GM23338 (cell line): ENCODE data around the gene IQUB. TPM values are rescaled to one million over a fixed set of nuclear protein-coding genes. Genes with fewer than 3 reads are reported as not detected.

Source experiments
- ATAC-seq: fragments of 200-7000 bp; cut with Tn5 transposase; 3 replicates; pipeline ENCODE4 v1.9.1; 2020
- DNase-seq: peaks from one replicate; pipeline ENCODE4 v3.0.0-alpha.2; 2015; ENCODE audit warnings: low spot score
- H2AFZ ChIP-seq: fragments of 200-600 bp; sonication (generic); 2 replicates; pipeline ENCODE4 v1.8.0; 2016; ENCODE audit warnings: antibody characterized with exemption, mild to moderate bottlenecking, moderate library complexity
- H3F3A ChIP-seq: fragments of 200-600 bp; sonication (generic); replicated peaks from 2 replicates; pipeline ENCODE4 v1.8.0; 2017; ENCODE audit warnings: antibody characterized with exemption, mixed run types, low read depth
- H3K27ac ChIP-seq: fragments of 200-600 bp; sonication (generic); 2 replicates; pipeline ENCODE4 v1.6.1; 2016; ENCODE audit warnings: low read depth
- H3K27me3 ChIP-seq: fragments of 200-600 bp; sonication (generic); 2 replicates; pipeline ENCODE4 v1.8.0; 2016; ENCODE audit warnings: mild to moderate bottlenecking, mixed run types, moderate library complexity; ENCODE audit not compliant: insufficient read depth
- H3K36me3 ChIP-seq: fragments of 200-600 bp; sonication (generic); 2 replicates; pipeline ENCODE4 v1.8.0; 2016; ENCODE audit warnings: mild to moderate bottlenecking; ENCODE audit not compliant: insufficient read depth
- H3K4me1 ChIP-seq: fragments of 200-600 bp; sonication (generic); 2 replicates; pipeline ENCODE4 v1.8.0; 2016; ENCODE audit warnings: mild to moderate bottlenecking, moderate library complexity; ENCODE audit not compliant: insufficient read depth
- H3K4me2 ChIP-seq: fragments of 200-600 bp; sonication (generic); 2 replicates; pipeline ENCODE4 v1.7.1; 2017; ENCODE audit warnings: mixed run types
- H3K4me3 ChIP-seq: fragments of 200-600 bp; sonication (generic); 2 replicates; pipeline ENCODE4 v1.6.1; 2016; ENCODE audit warnings: mixed run types
- H3K79me2 ChIP-seq: fragments of 200-600 bp; sonication (generic); replicated peaks from 2 replicates; pipeline ENCODE4 v1.8.0; 2017; ENCODE audit warnings: mild to moderate bottlenecking; ENCODE audit not compliant: insufficient read depth
- H3K9me2 ChIP-seq: fragments of 200-600 bp; sonication (generic); 2 replicates; pipeline ENCODE4 v1.8.0; 2017; ENCODE audit not compliant: insufficient read depth
- H4K20me1 ChIP-seq: fragments of 200-600 bp; sonication (generic); replicated peaks from 2 replicates; pipeline ENCODE4 v1.8.0; 2017; ENCODE audit warnings: mild to moderate bottlenecking; ENCODE audit not compliant: insufficient read depth
- H3K27ac Mint-ChIP-seq: 2 replicates; pipeline ENCODE4 v1.8.0; 2020; ENCODE audit warnings: inconsistent platforms, mild to moderate bottlenecking, moderate library complexity, mixed read lengths
- H3K27me3 Mint-ChIP-seq: 3 replicates; pipeline ENCODE4 v1.8.0; 2022; ENCODE audit warnings: low read depth, mild to moderate bottlenecking, moderate library complexity, mixed read lengths, inconsistent platforms; ENCODE audit not compliant: insufficient read depth, poor library complexity
- H3K36me3 Mint-ChIP-seq: 3 replicates; pipeline ENCODE4 v1.8.0; 2021; ENCODE audit warnings: low read depth, mild to moderate bottlenecking, inconsistent platforms, moderate library complexity, mixed read lengths
- H3K4me1 Mint-ChIP-seq: 3 replicates; pipeline ENCODE4 v1.8.0; 2020; ENCODE audit warnings: mild to moderate bottlenecking, inconsistent platforms, mixed read lengths
- H3K4me3 Mint-ChIP-seq: 3 replicates; pipeline ENCODE4 v1.8.0; 2021; ENCODE audit warnings: moderate library complexity, mild to moderate bottlenecking, inconsistent platforms, mixed read lengths
- H3K9me3 Mint-ChIP-seq: 3 replicates; pipeline ENCODE4 v1.8.0; 2020; ENCODE audit warnings: moderate library complexity, mild to moderate bottlenecking, inconsistent platforms, mixed read lengths
- CREB1 ChIP-seq: fragments of 250-450 bp; sonication (Bioruptor Pico); IDR thresholded peaks from 2 replicates; pipeline ENCODE4 v1.5.0; 2020; ENCODE audit warnings: low read depth, mild to moderate bottlenecking, moderate library complexity
- EZH2 ChIP-seq: fragments of 200-600 bp; sonication (generic); IDR thresholded peaks from one replicate; pipeline ENCODE4 v1.8.0; 2017; ENCODE audit warnings: antibody characterized with exemption, mild to moderate bottlenecking, low read depth; ENCODE audit not compliant: unreplicated experiment
- EZH2phosphoT487 ChIP-seq: fragments of 200-600 bp; sonication (generic); IDR thresholded peaks from one replicate; pipeline ENCODE4 v1.8.1; 2018; ENCODE audit warnings: antibody characterized with exemption; ENCODE audit not compliant: unreplicated experiment
- JUNB ChIP-seq: IDR thresholded peaks from one replicate; pipeline ENCODE4 v1.6.1; 2016; ENCODE audit warnings: antibody characterized with exemption; ENCODE audit not compliant: unreplicated experiment
- NANOG ChIP-seq: IDR thresholded peaks from 2 replicates; pipeline ENCODE4 v1.6.1; 2016; ENCODE audit warnings: antibody characterized with exemption, borderline replicate concordance
- POLR2AphosphoS5 ChIP-seq: IDR thresholded peaks from 2 replicates; pipeline ENCODE4 v1.6.1; 2016; ENCODE audit warnings: antibody characterized with exemption, low read depth
- STAT1 ChIP-seq: IDR thresholded peaks from one replicate; pipeline ENCODE4 v1.6.1; 2016; ENCODE audit warnings: antibody characterized with exemption; ENCODE audit not compliant: unreplicated experiment
- ZNF114 ChIP-seq: fragments of 250-450 bp; sonication (Bioruptor Pico); IDR thresholded peaks from 2 replicates; pipeline ENCODE4 v1.5.0; 2020; ENCODE audit warnings: mild to moderate bottlenecking, moderate library complexity
- ZNF331 ChIP-seq: fragments of 250-450 bp; sonication (Bioruptor Pico); IDR thresholded peaks from 2 replicates; pipeline ENCODE4 v1.5.0; 2020; ENCODE audit warnings: low read depth, mild to moderate bottlenecking, moderate library complexity
- polyA plus RNA-seq: library from polyadenylated mRNA; unstranded; fragments of >200 nt; fragmentation: Nextera tagmentation; extraction: Ambion mirVana; gene quantifications from 2 replicates; pipeline ENCODE4 v1.2.1, GENCODE V29; 2016
- total RNA-seq: library from RNA; depleted of rRNA; stranded (reverse); fragments of >200 nt; shearing (Covaris generic); gene quantifications from 2 replicates; pipeline ENCODE4 v1.2.3, GENCODE V29; 2014
- TF ChIP-seq, protein P1 (sequence below): IDR thresholded peaks from 2 replicates; pipeline ENCODE4 v1.6.1; 2016; ENCODE audit warnings: antibody characterized with exemption
- TF ChIP-seq, protein P2 (sequence below): fragments of 250-450 bp; sonication (Bioruptor Pico); IDR thresholded peaks from 2 replicates; pipeline ENCODE4 v1.5.0; 2020; ENCODE audit warnings: mild to moderate bottlenecking, moderate library complexity
- TF ChIP-seq, protein P3 (sequence below), 2 experiments: fragments of 200-600 bp in 1 of 2; sonication (generic) in 1 of 2; conservative IDR thresholded peaks; 2 replicates each; pipeline versions ENCODE4 v1.5.1 to v1.6.1; 2016 to 2017; ENCODE audit warnings: antibody characterized with exemption in 2 of 2, low read depth in 2 of 2, mild to moderate bottlenecking in 2 of 2, moderate library complexity in 1 of 2
- TF ChIP-seq, protein P4 (sequence below): IDR thresholded peaks from one replicate; pipeline ENCODE4 v1.6.1; 2018; ENCODE audit warnings: antibody characterized with exemption; ENCODE audit not compliant: unreplicated experiment

IQUB gene
- total and polyA plus RNA-seq, 2 experiments from 2014 or later = 0.79 to 1.1 TPM

DNA sequence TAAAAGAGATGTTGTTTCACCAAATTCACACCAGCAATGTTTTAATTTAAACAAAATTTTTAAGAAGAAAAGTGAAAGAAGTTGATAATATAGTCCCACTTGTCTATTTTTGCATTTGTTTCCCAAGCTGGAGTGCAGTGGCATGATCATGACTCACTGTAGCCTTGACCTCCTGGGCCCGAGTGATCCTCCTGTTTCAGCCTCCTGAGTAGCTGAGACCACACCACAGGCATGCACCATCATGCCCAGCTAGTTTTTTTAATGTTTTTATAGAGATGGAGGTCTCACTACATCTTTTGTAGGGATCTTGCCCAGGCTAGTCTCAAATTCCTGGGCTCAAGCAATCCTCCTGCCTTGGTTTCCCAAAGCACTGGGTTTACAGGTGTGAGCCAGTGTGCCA lies 37.3 kb upstream of the IQUB start:
- no peak overlapping the region for H3K27ac Mint-ChIP-seq
- DNase-seq = no peak
- Histone ChIP-seq H3K36me3 (no peaks in the 10 kb centered on the region), H4K20me1 (no peaks in the 10 kb centered on the region), H3K4me1 (peaks cover 27% of the 10 kb centered on the region), H3F3A (no peaks in the 10 kb centered on the region), H3K4me3 (no peak overlapping the region), H3K79me2 (no peaks in the 10 kb centered on the region), H3K4me2 (no peak overlapping the region), H3K27me3 (no peaks in the 10 kb centered on the region), H3K9me2 (no peaks in the 10 kb centered on the region), H3K27ac (no peak overlapping the region), H2AFZ (no peak overlapping the region)
- ATAC-seq = no peak
- no peaks in the 10 kb centered on the region for H3K36me3 Mint-ChIP-seq
- no peaks in the 10 kb centered on the region for H3K9me3 Mint-ChIP-seq
- TF ChIP-seq ZNF331 (no peak), POLR2AphosphoS5 (no peak), EZH2phosphoT487 (no peak), CREB1 (CRISPR knock-in tag) (no peak), EZH2 (no peak), ZNF114 (CRISPR knock-in tag) (no peak), NANOG (no peak), JUNB (no peak), STAT1 (no peak)
- TF ChIP-seq, protein P1, sequence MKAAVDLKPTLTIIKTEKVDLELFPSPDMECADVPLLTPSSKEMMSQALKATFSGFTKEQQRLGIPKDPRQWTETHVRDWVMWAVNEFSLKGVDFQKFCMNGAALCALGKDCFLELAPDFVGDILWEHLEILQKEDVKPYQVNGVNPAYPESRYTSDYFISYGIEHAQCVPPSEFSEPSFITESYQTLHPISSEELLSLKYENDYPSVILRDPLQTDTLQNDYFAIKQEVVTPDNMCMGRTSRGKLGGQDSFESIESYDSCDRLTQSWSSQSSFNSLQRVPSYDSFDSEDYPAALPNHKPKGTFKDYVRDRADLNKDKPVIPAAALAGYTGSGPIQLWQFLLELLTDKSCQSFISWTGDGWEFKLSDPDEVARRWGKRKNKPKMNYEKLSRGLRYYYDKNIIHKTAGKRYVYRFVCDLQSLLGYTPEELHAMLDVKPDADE = no peak
- TF ChIP-seq, protein P2, sequence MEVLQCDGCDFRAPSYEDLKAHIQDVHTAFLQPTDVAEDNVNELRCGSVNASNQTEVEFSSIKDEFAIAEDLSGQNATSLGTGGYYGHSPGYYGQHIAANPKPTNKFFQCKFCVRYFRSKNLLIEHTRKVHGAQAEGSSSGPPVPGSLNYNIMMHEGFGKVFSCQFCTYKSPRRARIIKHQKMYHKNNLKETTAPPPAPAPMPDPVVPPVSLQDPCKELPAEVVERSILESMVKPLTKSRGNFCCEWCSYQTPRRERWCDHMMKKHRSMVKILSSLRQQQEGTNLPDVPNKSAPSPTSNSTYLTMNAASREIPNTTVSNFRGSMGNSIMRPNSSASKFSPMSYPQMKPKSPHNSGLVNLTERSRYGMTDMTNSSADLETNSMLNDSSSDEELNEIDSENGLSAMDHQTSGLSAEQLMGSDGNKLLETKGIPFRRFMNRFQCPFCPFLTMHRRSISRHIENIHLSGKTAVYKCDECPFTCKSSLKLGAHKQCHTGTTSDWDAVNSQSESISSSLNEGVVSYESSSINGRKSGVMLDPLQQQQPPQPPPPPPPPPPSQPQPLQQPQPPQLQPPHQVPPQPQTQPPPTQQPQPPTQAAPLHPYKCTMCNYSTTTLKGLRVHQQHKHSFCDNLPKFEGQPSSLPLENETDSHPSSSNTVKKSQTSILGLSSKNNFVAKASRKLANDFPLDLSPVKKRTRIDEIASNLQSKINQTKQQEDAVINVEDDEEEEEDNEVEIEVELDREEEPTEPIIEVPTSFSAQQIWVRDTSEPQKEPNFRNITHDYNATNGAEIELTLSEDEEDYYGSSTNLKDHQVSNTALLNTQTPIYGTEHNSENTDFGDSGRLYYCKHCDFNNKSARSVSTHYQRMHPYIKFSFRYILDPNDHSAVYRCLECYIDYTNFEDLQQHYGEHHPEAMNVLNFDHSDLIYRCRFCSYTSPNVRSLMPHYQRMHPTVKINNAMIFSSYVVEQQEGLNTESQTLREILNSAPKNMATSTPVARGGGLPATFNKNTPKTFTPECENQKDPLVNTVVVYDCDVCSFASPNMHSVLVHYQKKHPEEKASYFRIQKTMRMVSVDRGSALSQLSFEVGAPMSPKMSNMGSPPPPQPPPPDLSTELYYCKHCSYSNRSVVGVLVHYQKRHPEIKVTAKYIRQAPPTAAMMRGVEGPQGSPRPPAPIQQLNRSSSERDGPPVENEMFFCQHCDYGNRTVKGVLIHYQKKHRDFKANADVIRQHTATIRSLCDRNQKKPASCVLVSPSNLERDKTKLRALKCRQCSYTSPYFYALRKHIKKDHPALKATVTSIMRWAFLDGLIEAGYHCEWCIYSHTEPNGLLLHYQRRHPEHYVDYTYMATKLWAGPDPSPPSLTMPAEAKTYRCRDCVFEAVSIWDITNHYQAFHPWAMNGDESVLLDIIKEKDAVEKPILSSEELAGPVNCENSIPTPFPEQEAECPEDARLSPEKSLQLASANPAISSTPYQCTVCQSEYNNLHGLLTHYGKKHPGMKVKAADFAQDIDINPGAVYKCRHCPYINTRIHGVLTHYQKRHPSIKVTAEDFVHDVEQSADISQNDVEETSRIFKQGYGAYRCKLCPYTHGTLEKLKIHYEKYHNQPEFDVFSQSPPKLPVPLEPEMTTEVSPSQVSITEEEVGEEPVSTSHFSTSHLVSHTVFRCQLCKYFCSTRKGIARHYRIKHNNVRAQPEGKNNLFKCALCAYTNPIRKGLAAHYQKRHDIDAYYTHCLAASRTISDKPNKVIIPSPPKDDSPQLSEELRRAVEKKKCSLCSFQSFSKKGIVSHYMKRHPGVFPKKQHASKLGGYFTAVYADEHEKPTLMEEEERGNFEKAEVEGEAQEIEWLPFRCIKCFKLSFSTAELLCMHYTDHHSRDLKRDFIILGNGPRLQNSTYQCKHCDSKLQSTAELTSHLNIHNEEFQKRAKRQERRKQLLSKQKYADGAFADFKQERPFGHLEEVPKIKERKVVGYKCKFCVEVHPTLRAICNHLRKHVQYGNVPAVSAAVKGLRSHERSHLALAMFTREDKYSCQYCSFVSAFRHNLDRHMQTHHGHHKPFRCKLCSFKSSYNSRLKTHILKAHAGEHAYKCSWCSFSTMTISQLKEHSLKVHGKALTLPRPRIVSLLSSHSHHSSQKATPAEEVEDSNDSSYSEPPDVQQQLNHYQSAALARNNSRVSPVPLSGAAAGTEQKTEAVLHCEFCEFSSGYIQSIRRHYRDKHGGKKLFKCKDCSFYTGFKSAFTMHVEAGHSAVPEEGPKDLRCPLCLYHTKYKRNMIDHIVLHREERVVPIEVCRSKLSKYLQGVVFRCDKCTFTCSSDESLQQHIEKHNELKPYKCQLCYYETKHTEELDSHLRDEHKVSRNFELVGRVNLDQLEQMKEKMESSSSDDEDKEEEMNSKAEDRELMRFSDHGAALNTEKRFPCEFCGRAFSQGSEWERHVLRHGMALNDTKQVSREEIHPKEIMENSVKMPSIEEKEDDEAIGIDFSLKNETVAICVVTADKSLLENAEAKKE = no peak
- TF ChIP-seq, protein P3, sequence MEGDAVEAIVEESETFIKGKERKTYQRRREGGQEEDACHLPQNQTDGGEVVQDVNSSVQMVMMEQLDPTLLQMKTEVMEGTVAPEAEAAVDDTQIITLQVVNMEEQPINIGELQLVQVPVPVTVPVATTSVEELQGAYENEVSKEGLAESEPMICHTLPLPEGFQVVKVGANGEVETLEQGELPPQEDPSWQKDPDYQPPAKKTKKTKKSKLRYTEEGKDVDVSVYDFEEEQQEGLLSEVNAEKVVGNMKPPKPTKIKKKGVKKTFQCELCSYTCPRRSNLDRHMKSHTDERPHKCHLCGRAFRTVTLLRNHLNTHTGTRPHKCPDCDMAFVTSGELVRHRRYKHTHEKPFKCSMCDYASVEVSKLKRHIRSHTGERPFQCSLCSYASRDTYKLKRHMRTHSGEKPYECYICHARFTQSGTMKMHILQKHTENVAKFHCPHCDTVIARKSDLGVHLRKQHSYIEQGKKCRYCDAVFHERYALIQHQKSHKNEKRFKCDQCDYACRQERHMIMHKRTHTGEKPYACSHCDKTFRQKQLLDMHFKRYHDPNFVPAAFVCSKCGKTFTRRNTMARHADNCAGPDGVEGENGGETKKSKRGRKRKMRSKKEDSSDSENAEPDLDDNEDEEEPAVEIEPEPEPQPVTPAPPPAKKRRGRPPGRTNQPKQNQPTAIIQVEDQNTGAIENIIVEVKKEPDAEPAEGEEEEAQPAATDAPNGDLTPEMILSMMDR (conservative IDR thresholded peaks at IDR 0.05; ENCODE audit: low read depth in 2 of 2) = no peak
- TF ChIP-seq, protein P4, sequence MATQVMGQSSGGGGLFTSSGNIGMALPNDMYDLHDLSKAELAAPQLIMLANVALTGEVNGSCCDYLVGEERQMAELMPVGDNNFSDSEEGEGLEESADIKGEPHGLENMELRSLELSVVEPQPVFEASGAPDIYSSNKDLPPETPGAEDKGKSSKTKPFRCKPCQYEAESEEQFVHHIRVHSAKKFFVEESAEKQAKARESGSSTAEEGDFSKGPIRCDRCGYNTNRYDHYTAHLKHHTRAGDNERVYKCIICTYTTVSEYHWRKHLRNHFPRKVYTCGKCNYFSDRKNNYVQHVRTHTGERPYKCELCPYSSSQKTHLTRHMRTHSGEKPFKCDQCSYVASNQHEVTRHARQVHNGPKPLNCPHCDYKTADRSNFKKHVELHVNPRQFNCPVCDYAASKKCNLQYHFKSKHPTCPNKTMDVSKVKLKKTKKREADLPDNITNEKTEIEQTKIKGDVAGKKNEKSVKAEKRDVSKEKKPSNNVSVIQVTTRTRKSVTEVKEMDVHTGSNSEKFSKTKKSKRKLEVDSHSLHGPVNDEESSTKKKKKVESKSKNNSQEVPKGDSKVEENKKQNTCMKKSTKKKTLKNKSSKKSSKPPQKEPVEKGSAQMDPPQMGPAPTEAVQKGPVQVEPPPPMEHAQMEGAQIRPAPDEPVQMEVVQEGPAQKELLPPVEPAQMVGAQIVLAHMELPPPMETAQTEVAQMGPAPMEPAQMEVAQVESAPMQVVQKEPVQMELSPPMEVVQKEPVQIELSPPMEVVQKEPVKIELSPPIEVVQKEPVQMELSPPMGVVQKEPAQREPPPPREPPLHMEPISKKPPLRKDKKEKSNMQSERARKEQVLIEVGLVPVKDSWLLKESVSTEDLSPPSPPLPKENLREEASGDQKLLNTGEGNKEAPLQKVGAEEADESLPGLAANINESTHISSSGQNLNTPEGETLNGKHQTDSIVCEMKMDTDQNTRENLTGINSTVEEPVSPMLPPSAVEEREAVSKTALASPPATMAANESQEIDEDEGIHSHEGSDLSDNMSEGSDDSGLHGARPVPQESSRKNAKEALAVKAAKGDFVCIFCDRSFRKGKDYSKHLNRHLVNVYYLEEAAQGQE = no peak
- peaks cover 5% of the 10 kb centered on the region for H3K27me3 Mint-ChIP-seq
- H3K4me1 Mint-ChIP-seq = peaks cover 34% of the 10 kb centered on the region
- H3K4me3 Mint-ChIP-seq = no peak overlapping the region
